Spleen (tissue), 11 donors: Measurements from ENCODE around the gene GNAT3. TPM values are rescaled to one million over a fixed set of nuclear protein-coding genes. Genes with fewer than 3 reads are reported as not detected.
A peak's percentile ranks its signal among the peaks of the same experiment; 100 is the strongest.

Experiments used
- DNase-seq: peaks from one replicate; pipeline ENCODE4 v3.0.0-alpha.2; 2020
- H3K27ac ChIP-seq, 8 donors: fragments of 200-600 bp; sonication (generic) in 7 of 8; 1 replicate in 4 of 8; 2 replicates in 4 of 8; pipeline versions ENCODE4 v1.5.0 to v1.8.0; 2016 to 2021; ENCODE audit warnings: inconsistent platforms in 4 of 8, mild to moderate bottlenecking in 4 of 8, moderate library complexity in 1 of 8
- H3K27me3 ChIP-seq, 7 donors: fragments of 200-600 bp; sonication (generic) in 6 of 7; replicated peaks in 1 of 7; 1 replicate in 4 of 7; 2 replicates in 3 of 7; pipeline versions ENCODE4 v1.5.0 to v1.8.0; 2016 to 2021; ENCODE audit warnings: inconsistent platforms in 3 of 7, mild to moderate bottlenecking in 1 of 7
- H3K36me3 ChIP-seq, 6 donors: fragments of 200-600 bp; sonication (generic) in 5 of 6; 1 replicate in 4 of 6; 2 replicates in 2 of 6; pipeline versions ENCODE4 v1.5.0 to v1.8.0; 2016 to 2021; ENCODE audit warnings: inconsistent platforms in 2 of 6
- H3K4me1 ChIP-seq, 6 donors: fragments of 200-600 bp; sonication (generic) in 5 of 6; 1 replicate in 3 of 6; 2 replicates in 3 of 6; pipeline versions ENCODE4 v1.5.0 to v1.8.0; 2016 to 2021; ENCODE audit warnings: inconsistent platforms in 3 of 6
- H3K4me3 ChIP-seq, 8 donors: fragments of 200-600 bp; sonication (generic) in 7 of 8; 1 replicate in 4 of 8; 2 replicates in 4 of 8; pipeline versions ENCODE4 v1.5.0 to v1.8.0; 2016 to 2021; ENCODE audit warnings: inconsistent platforms in 4 of 8, mild to moderate bottlenecking in 4 of 8, moderate library complexity in 2 of 8
- H3K9me3 ChIP-seq, 8 donors: fragments of 200-600 bp; sonication (generic) in 7 of 8; 1 replicate in 4 of 8; 2 replicates in 4 of 8; pipeline versions ENCODE4 v1.5.0 to v1.8.0; 2016 to 2021; ENCODE audit warnings: inconsistent platforms in 4 of 8
- CTCF ChIP-seq, 11 experiments: fragments of 200-600 bp in 7 of 11; fragments of 450-650 bp in 4 of 11; sonication (generic) in 4 of 11; IDR thresholded peaks in 8 of 11; conservative IDR thresholded peaks in 3 of 11; 1 replicate in 7 of 11; 2 replicates in 4 of 11; pipeline versions ENCODE4 v1.4.0 to v1.8.0; 2016 to 2021; ENCODE audit warnings: antibody characterized with exemption in 11 of 11, inconsistent platforms in 4 of 11, mild to moderate bottlenecking in 1 of 11
- POLR2A ChIP-seq, 3 donors: fragments of 450-650 bp; IDR thresholded peaks; one replicate each; pipeline ENCODE4 v1.5.1; 2017; ENCODE audit warnings: antibody characterized with exemption in 3 of 3, mild to moderate bottlenecking in 1 of 3
- POLR2AphosphoS5 ChIP-seq, 3 donors: sonication (generic); formaldehyde crosslinking; IDR thresholded peaks; one replicate each; pipeline ENCODE4 v1.5.1; 2017; ENCODE audit warnings: antibody characterized with exemption in 3 of 3
- WGBS, 5 donors: extraction: QIAGEN DNeasy Blood & Tissue Kit in 3 of 5; methylation state at CpG; one replicate each; pipeline versions ENCODE4 v1.1.5 to v1.1.7; 2013 to 2018; 5-methylcytosine and 5-hydroxymethylcytosine counted together
- intact Hi-C: fragments of 100-400 bp; cut with DNase I; formaldehyde crosslinking; loops from one replicate; pipeline ENCODE4 v1.15.0; 2023; ENCODE audit warnings: low total_unique reads
- polyA plus RNA-seq, 3 donors: library from polyadenylated mRNA; stranded (reverse); fragments of 200-250 nt; gene quantifications; one replicate each; pipeline ENCODE4 v1.2.1, GENCODE V29; 2013
- total RNA-seq, 7 donors: library from RNA; depleted of rRNA in 3 of 7; stranded (reverse); fragments of >200 nt in 3 of 7; fragmentation: NEBNext Ultra II Directional in 4 of 7; extraction: Animal tissue kit (Norgen Biotek cat#: 25700) in 4 of 7; gene quantifications; one replicate each; pipeline versions ENCODE4 v1.1.0 to v1.2.1, GENCODE V29; 2016 to 2021
- donor health status: healthy with polysubstance abuse.
- donor health status: DM: no; HTN: no; CAD: no; lungs with moderate emphysema.
- donor health status: DM: no; HTN: no; CAD: no.
- donor health status: Bipolar disorder and iron deficiency.
- donor health status: healthy.
- donor health status: DM: no; HTN: no; CAD: no.
- donor health status: DM: yes; HTN: yes; CAD: no.

GNAT3 gene
- total and polyA plus RNA-seq, 10 donors: not detected

DNA sequence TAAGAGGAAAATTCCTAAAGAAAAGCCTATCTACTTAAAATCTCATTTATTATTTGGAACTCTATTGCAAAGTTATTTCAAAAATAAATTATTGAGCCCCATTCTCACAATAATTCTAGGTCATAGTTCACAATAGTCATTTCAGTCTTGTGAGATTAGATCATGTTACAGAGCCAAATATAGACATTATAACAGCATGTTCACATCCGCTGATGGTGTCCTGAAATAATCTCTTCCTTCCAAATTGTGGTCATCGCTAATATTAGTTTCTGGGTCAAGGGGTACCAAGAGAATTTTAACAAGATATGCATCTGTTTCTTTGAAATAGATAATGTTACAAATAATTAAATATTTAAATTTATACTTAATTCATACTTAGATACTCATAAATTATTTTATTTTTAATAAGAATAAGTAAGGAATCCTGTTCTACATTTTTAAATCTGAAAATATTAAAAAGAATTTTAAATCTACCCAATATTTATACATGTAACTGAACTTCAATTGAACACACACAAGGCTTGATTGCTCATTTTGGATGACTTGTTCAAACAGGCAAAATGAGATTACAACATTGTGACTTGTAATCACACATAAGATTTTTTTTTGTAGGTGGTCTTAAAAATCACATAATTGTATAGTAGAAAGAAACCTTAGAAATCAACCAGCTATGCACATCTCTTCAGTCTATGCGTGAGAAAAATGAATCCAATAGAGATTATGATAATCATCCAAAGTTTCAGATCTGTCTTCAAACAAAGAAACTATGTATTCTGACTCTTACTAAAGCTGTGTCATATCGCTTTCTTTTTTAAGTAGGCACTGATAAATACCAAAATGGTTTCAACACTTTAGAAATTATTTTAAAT, 13.1 kb downstream of the GNAT3 start:
- intact Hi-C loops: no loop called here

DNA sequence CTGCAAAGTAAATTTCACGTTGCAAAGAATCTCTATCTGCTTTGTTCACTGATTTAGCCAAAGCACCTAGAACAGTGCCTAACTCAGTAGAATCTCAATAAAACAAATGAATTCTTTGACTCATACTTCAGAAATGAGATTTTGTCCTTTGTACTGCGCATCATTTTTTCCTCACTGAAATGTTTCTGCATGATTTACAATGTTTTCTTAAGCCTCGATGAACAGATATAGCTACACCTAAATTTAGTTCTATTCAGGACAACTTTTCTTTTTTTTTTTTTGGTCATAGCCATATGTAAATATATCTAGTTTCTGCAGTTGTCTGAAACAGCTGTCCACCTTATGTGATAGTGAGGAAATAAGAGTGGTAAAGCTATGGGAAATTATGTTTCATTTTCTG, 15.3 kb downstream of the GNAT3 start:
- H3K36me3 ChIP-seq: no peaks in the 10 kb centered on the region
- TF ChIP-seq POLR2AphosphoS5 (IDR thresholded peaks at IDR 0.05) (no peak), POLR2A (IDR thresholded peaks at IDR 0.05) (no peak), CTCF (IDR thresholded peaks at IDR 0.05 in 8 of 11, conservative IDR thresholded peaks at IDR 0.05 in 3 of 11) (no peak)
- no peaks in the 10 kb centered on the region for H3K27me3 ChIP-seq
- H3K27ac ChIP-seq: no peak overlapping the region
- intact Hi-C loops: no loop called here
- peaks cover 0 to 17% (median 5%) of the 10 kb centered on the region in 6 donors for H3K4me1 ChIP-seq
- no peak for DNase-seq
- no peaks in the 10 kb centered on the region for H3K9me3 ChIP-seq
- 87 to 94% (median 88%) methylated on average over 3 of the region's 3 CpGs for WGBS, 5 donors
- no peak overlapping the region for H3K4me3 ChIP-seq

More for the DNA sequence above, 13.1 kb downstream of the GNAT3 start:
- no peaks in the 10 kb centered on the region for H3K36me3 ChIP-seq
- WGBS, 5 donors: 46 to 80% (median 60%) methylated on average over 4 of the region's 4 CpGs
- H3K27me3 ChIP-seq: no peaks in the 10 kb centered on the region
- no peaks in the 10 kb centered on the region for H3K9me3 ChIP-seq
- peaks cover 0 to 17% (median 5%) of the 10 kb centered on the region in 6 donors for H3K4me1 ChIP-seq
- TF ChIP-seq POLR2A (IDR thresholded peaks at IDR 0.05) (no peak), CTCF (IDR thresholded peaks at IDR 0.05 in 8 of 11, conservative IDR thresholded peaks at IDR 0.05 in 3 of 11) (no peak), POLR2AphosphoS5 (IDR thresholded peaks at IDR 0.05) (no peak)
- no peak for DNase-seq
- H3K4me3 ChIP-seq: no peak overlapping the region
- peak overlapping the region; percentile 45 to 76 (median 69) for H3K27ac ChIP-seq

DNA sequence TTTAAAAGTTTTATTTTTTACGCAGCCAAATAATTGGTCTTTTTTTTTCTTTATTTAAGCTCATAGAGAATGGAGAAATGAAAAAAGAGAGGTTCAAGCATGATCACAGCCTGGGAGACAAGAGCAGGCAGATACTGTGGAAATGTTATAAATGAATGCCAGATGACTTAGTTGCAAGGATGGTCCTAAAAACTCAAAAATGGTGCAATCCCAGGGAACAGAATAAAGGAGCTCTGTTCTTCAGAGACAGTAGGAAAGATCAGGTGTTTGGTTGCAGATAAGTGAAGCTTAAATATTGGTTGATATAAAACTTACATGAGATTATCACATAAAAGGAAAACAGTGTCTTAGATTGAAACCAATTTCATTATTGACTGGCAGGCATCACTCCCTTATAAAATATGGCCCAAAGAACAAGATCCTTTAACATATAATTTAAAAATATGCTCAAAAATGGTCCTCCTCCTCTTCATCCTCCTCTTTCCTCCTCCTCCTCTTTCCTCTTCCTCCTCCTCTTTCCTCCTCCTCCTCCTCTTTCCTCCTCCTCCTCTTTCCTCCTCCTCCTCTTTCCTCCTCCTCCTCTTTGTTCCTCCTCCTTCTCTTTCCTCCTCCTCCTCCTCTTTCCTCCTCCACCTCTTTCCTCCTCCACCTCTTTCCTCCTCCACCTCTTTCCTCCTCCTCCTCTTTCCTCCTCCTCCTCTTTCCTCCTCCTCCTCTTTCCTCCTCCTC, 18.6 kb downstream of the GNAT3 start:
- no peak for DNase-seq
- no peak overlapping the region for H3K27ac ChIP-seq
- no peaks in the 10 kb centered on the region for H3K9me3 ChIP-seq
- intact Hi-C loops: no loop called here
- no peaks in the 10 kb centered on the region for H3K27me3 ChIP-seq
- WGBS, 5 donors: 90 to 98% (median 96%) methylated on average over 1 of the region's 1 CpG
- no peaks in the 10 kb centered on the region for H3K36me3 ChIP-seq
- H3K4me3 ChIP-seq: no peak overlapping the region
- peaks cover 0 to 2% (median 0%) of the 10 kb centered on the region in 6 donors for H3K4me1 ChIP-seq
- TF ChIP-seq CTCF (IDR thresholded peaks at IDR 0.05 in 8 of 11, conservative IDR thresholded peaks at IDR 0.05 in 3 of 11) (no peak), POLR2AphosphoS5 (IDR thresholded peaks at IDR 0.05) (no peak), POLR2A (IDR thresholded peaks at IDR 0.05) (no peak)

GRCh38 chr7:80491462-80491861, 20.4 kb downstream of the GNAT3 start:
- Histone ChIP-seq H3K4me3 (no peak overlapping the region), H3K36me3 (no peaks in the 10 kb centered on the region), H3K27me3 (no peaks in the 10 kb centered on the region), H3K27ac (no peak overlapping the region), H3K9me3 (no peaks in the 10 kb centered on the region), H3K4me1 (no peaks in the 10 kb centered on the region)
- intact Hi-C loops: no loop called here
- no peak for DNase-seq
- TF ChIP-seq POLR2AphosphoS5 (IDR thresholded peaks at IDR 0.05) (no peak), CTCF (IDR thresholded peaks at IDR 0.05 in 8 of 11, conservative IDR thresholded peaks at IDR 0.05 in 3 of 11) (no peak), POLR2A (IDR thresholded peaks at IDR 0.05) (no peak)
- 85 to 90% (median 86%) methylated on average over 4 of the region's 4 CpGs for WGBS, 5 donors
